IPS DF 19.7 (cell line): ENCODE results near the gene HOATZ.

Experiments
- DNase-seq: peaks from one replicate; pipeline ENCODE4 v3.0.0-alpha.2; 2013; ENCODE audit warnings: low read depth, low spot score

HOATZ gene

GRCh38 chr11:111549196-111549868 is 34.8 kb downstream of the HOATZ start:
- no peak for DNase-seq

GRCh38 chr11:111549869-111550203 is 35.3 kb downstream of the HOATZ start:
- DNase-seq = no peak

GRCh38 chr11:111550258-111550657 is 35.7 kb downstream of the HOATZ start:
- no peak for DNase-seq

GRCh38 chr11:111554532-111554931 is 40.0 kb downstream of the HOATZ start:
- DNase-seq = no peak

GRCh38 chr11:111555255-111555654 is 40.7 kb downstream of the HOATZ start:
- DNase-seq = no peak

GRCh38 chr11:111557425-111558111 is 43.0 kb downstream of the HOATZ start:
- DNase-seq = no peak

- DNase-seq = no peak
Measured at GRCh38 chr11:111559800-111560464, 45.4 kb downstream of the HOATZ start.

- DNase-seq = no peak
Measured at GRCh38 chr11:111560800-111561199, 46.2 kb downstream of the HOATZ start.

GRCh38 chr11:111561306-111561705 is 46.7 kb downstream of the HOATZ start:
- DNase-seq = no peak

- no peak for DNase-seq
Measured at GRCh38 chr11:111561791-111562325, 47.3 kb downstream of the HOATZ start.

- DNase-seq = no peak
Measured at GRCh38 chr11:111562692-111563389, 48.3 kb downstream of the HOATZ start.

GRCh38 chr11:111565114-111565720 is 50.6 kb downstream of the HOATZ start:
- no peak for DNase-seq

GRCh38 chr11:111566324-111566723 is 51.7 kb downstream of the HOATZ start:
- no peak for DNase-seq

- DNase-seq = no peak
Measured at GRCh38 chr11:111569476-111569875, 54.9 kb downstream of the HOATZ start.

- no peak for DNase-seq
Measured at GRCh38 chr11:111570796-111571195, 56.2 kb downstream of the HOATZ start.

- DNase-seq = no peak
Measured at GRCh38 chr11:111571829-111572501, 57.4 kb downstream of the HOATZ start.

- no peak for DNase-seq
Measured at GRCh38 chr11:111572581-111572980, 58.0 kb downstream of the HOATZ start.

GRCh38 chr11:111573821-111574249 is 59.3 kb downstream of the HOATZ start:
- no peak for DNase-seq

GRCh38 chr11:111574373-111575225 is 60.0 kb downstream of the HOATZ start:
- no peak for DNase-seq

GRCh38 chr11:111575740-111576139 is 61.2 kb downstream of the HOATZ start:
- DNase-seq = no peak
